Pulmonary artery endothelial cell (primary cell): ENCODE data around the gene HSPB3. TPM values are rescaled to one million over a fixed set of nuclear protein-coding genes. Genes with fewer than 3 reads are reported as not detected.
"Not testable (repeated sequence)": the region's sequence is repeated elsewhere in the genome, so short reads cannot be mapped to it uniquely, and the experiment has no call there.

Source experiments
- DNase-seq: peaks from one replicate; pipeline ENCODE4 v3.0.0-alpha.2; 2011; ENCODE audit warnings: low read depth, low spot score
- total RNA-seq: library from RNA; depleted of rRNA; stranded (reverse); fragments of >200 nt; gene quantifications from 2 replicates; pipeline ENCODE4 v1.2.3, GENCODE V29; 2014

Gene HSPB3
- total RNA-seq: not detected in 2 replicates

- DNase-seq: no peak
Measured at GRCh38 chr5:54455413-54456157, at the start of gene HSPB3. Gene HSPB3 (plus strand): TSS chr5:54455699. CDS start chr5:54455790, 91 bp downstream.

GRCh38 chr5:54411176-54411575, 44.3 kb upstream of the HSPB3 start:
- no peak for DNase-seq

- DNase-seq: no peak
Measured at GRCh38 chr5:54412913-54413312, 42.6 kb upstream of the HSPB3 start.

GRCh38 chr5:54415147-54415546, 40.4 kb upstream of the HSPB3 start:
- DNase-seq: no peak

- DNase-seq: no peak
Measured at GRCh38 chr5:54415896-54416601, 39.5 kb upstream of the HSPB3 start.

GRCh38 chr5:54419573-54420423, 35.7 kb upstream of the HSPB3 start:
- DNase-seq: not testable (repeated sequence)

- not testable (repeated sequence) for DNase-seq
Measured at GRCh38 chr5:54420511-54420910, 35.0 kb upstream of the HSPB3 start.

GRCh38 chr5:54421976-54422375, 33.5 kb upstream of the HSPB3 start:
- no peak for DNase-seq

- no peak for DNase-seq
Measured at GRCh38 chr5:54425258-54425657, 30.2 kb upstream of the HSPB3 start.

GRCh38 chr5:54426209-54426608, 29.3 kb upstream of the HSPB3 start:
- no peak for DNase-seq

- DNase-seq: not testable (repeated sequence)
Measured at GRCh38 chr5:54434650-54435049, 20.8 kb upstream of the HSPB3 start.

GRCh38 chr5:54438620-54439389, 16.7 kb upstream of the HSPB3 start:
- no peak for DNase-seq

- no peak for DNase-seq
Measured at GRCh38 chr5:54440456-54440893, 15.0 kb upstream of the HSPB3 start.

- DNase-seq: no peak
Measured at GRCh38 chr5:54442271-54442670, 13.2 kb upstream of the HSPB3 start.

- no peak for DNase-seq
Measured at GRCh38 chr5:54443270-54443669, 12.2 kb upstream of the HSPB3 start.

GRCh38 chr5:54445691-54446378, 9.7 kb upstream of the HSPB3 start:
- DNase-seq: no peak

- DNase-seq: no peak
Measured at GRCh38 chr5:54446379-54446732, 9.1 kb upstream of the HSPB3 start.

GRCh38 chr5:54449923-54450322, 5.6 kb upstream of the HSPB3 start:
- no peak for DNase-seq

GRCh38 chr5:54450542-54450941, 5.0 kb upstream of the HSPB3 start:
- no peak for DNase-seq

GRCh38 chr5:54453046-54453445, 2.5 kb upstream of the HSPB3 start:
- DNase-seq: no peak

GRCh38 chr5:54454602-54455001, 897 bp upstream of the HSPB3 start:
- no peak for DNase-seq
